Parathyroid adenoma (tissue), 2 donors: Measurements from ENCODE around the gene KCND3.

ENCODE experiments used
- H2AFZ ChIP-seq: fragments of 300-600 bp; sonication (generic); one replicate; pipeline ENCODE4 v1.7.0; 2017; ENCODE audit warnings: antibody characterized with exemption, mild to moderate bottlenecking
- H3K27ac ChIP-seq: fragments of 300-600 bp; sonication (generic); one replicate; pipeline ENCODE4 v1.7.0; 2017
- H3K27me3 ChIP-seq: fragments of 300-600 bp; sonication (generic); one replicate; pipeline ENCODE4 v1.7.0; 2017; ENCODE audit warnings: low read length; ENCODE audit not compliant: control insufficient read depth, insufficient read depth
- H3K36me3 ChIP-seq: fragments of 300-600 bp; sonication (generic); one replicate; pipeline ENCODE4 v1.7.0; 2017; ENCODE audit warnings: low read length; ENCODE audit not compliant: control insufficient read depth, insufficient read depth
- H3K4me1 ChIP-seq: fragments of 300-600 bp; sonication (generic); one replicate; pipeline ENCODE4 v1.7.0; 2017; ENCODE audit warnings: control low read depth
- H3K4me2 ChIP-seq: fragments of 300-600 bp; sonication (generic); one replicate; pipeline ENCODE4 v1.7.0; 2017; ENCODE audit warnings: low read length
- H3K4me3 ChIP-seq: fragments of 300-600 bp; sonication (generic); one replicate; pipeline ENCODE4 v1.7.0; 2017; ENCODE audit warnings: low read depth, low read length
- H3K79me2 ChIP-seq: fragments of 300-600 bp; sonication (generic); one replicate; pipeline ENCODE4 v1.7.0; 2017; ENCODE audit warnings: control low read depth
- H3K9ac ChIP-seq: fragments of 300-600 bp; sonication (generic); one replicate; pipeline ENCODE4 v1.7.0; 2017; ENCODE audit warnings: mild to moderate bottlenecking
- H3K9me3 ChIP-seq: fragments of 300-600 bp; sonication (generic); one replicate; pipeline ENCODE4 v1.7.0; 2017; ENCODE audit warnings: low read length; ENCODE audit not compliant: control insufficient read depth
- CTCF ChIP-seq: fragments of 300-600 bp; sonication (generic); IDR thresholded peaks from one replicate; pipeline ENCODE4 v1.7.0; 2017; ENCODE audit warnings: antibody characterized with exemption, mild to moderate bottlenecking
- donor health status: primary hyperparathyroidism.

KCND3 gene

GRCh38 chr1:112011202-112011601, 21.7 kb upstream of the KCND3 start:
- Histone ChIP-seq H3K4me1 (no peaks in the 10 kb centered on the region), H3K4me2 (no peak overlapping the region), H2AFZ (no peak overlapping the region), H3K27ac (no peak overlapping the region), H3K4me3 (no peak overlapping the region), H3K79me2 (no peaks in the 10 kb centered on the region), H3K9ac (no peak overlapping the region), H3K9me3 (no peaks in the 10 kb centered on the region), H3K27me3 (no peaks in the 10 kb centered on the region), H3K36me3 (no peaks in the 10 kb centered on the region)
- TF ChIP-seq CTCF, result no peak

DNA sequence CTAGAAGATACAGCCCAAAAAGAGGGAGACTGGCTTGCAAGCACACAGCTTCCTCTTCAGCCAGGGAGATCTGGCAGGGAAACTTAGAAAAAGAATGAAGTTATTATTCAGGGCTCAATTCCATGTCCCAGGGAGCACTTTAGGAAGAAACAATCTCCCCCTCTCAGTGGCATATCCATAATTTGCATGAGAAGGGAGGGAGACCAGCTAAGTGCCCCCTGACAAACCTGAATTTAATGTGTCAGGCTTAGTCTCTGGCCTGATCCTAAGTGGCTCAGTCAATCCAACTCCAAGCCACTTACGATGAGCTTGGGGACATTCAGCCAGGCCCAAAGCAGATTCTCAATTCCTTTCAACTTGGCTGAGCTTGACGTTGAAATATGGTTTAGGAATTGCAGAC, 17.7 kb upstream of the KCND3 start:
- Histone ChIP-seq H3K27me3 (no peaks in the 10 kb centered on the region), H2AFZ (no peak overlapping the region), H3K4me3 (no peak overlapping the region), H3K27ac (no peak overlapping the region), H3K4me2 (no peak overlapping the region), H3K36me3 (no peaks in the 10 kb centered on the region), H3K4me1 (no peaks in the 10 kb centered on the region), H3K9ac (no peak overlapping the region), H3K9me3 (no peaks in the 10 kb centered on the region), H3K79me2 (no peaks in the 10 kb centered on the region)
- no peak for TF ChIP-seq CTCF

DNA sequence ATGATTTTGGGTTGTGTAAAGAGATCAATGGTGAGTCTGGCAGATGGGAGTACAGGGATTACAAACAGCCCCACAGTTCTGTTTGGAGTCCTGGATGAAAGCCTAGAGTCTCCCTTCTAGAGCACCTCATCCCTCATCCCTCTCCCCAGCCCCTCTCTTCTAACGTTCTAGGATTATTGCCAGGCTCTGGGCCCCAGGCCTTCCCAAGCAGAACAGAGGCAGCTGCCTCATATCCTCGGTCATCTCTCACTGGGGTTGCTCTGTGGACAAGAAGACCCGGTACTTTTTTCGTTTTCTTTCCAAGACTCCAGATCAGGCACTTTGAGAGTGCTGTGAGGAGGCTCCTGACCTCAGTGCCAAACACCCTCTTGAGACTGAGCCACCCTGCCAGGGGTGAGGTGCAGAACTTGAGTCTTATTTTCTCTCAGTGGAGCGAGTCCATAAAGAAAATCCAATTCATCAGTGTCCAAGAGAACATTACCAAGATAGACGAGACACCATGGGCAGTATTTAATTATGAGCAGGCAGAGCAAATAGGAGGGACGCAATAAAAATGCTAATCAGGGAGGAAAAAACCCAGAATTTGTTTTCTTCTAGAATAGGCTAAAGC, 17.1 kb upstream of the KCND3 start:
- no peak overlapping the region for H3K4me3 ChIP-seq
- no peaks in the 10 kb centered on the region for H3K36me3 ChIP-seq
- H3K4me2 ChIP-seq, result no peak overlapping the region
- no peak for TF ChIP-seq CTCF
- no peak overlapping the region for H2AFZ ChIP-seq
- H3K27me3 ChIP-seq, result no peaks in the 10 kb centered on the region
- H3K9ac ChIP-seq, result no peak overlapping the region
- no peaks in the 10 kb centered on the region for H3K79me2 ChIP-seq
- H3K4me1 ChIP-seq, result no peaks in the 10 kb centered on the region
- H3K9me3 ChIP-seq, result no peaks in the 10 kb centered on the region
- H3K27ac ChIP-seq, result no peak overlapping the region

- no peak overlapping the region for H2AFZ ChIP-seq
- H3K79me2 ChIP-seq, result no peaks in the 10 kb centered on the region
- no peak overlapping the region for H3K27ac ChIP-seq
- H3K4me1 ChIP-seq, result no peaks in the 10 kb centered on the region
- H3K9ac ChIP-seq, result no peak overlapping the region
- no peaks in the 10 kb centered on the region for H3K27me3 ChIP-seq
- no peak for TF ChIP-seq CTCF
- H3K36me3 ChIP-seq, result no peaks in the 10 kb centered on the region
- no peak overlapping the region for H3K4me2 ChIP-seq
- H3K9me3 ChIP-seq, result no peaks in the 10 kb centered on the region
- no peak overlapping the region for H3K4me3 ChIP-seq
These were observed 14.6 kb upstream of the KCND3 start for GRCh38 chr1:112004076-112004475.

DNA sequence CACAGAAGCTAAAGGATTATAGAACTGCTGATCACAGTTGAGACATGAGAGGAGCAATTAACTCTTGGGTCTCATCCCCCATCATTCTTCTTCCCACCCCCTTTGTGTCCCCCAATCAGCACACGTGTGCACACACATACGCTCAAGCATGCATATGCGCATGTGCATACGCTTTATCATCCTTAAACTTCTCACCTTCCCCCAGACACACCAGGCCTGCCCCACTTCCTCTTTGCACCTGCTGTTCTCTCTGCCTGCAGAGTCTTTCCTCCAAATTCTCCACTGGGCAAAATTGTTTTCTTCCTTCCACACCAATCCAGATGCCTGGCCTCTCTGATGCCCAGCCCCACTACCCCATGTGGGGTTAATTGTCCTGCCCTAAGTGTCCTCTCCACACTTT, 13.0 kb upstream of the KCND3 start:
- TF ChIP-seq CTCF, result no peak
- H3K4me1 ChIP-seq, result no peaks in the 10 kb centered on the region
- H3K36me3 ChIP-seq, result no peaks in the 10 kb centered on the region
- no peaks in the 10 kb centered on the region for H3K79me2 ChIP-seq
- H3K27ac ChIP-seq, result no peak overlapping the region
- H3K4me3 ChIP-seq, result no peak overlapping the region
- no peaks in the 10 kb centered on the region for H3K27me3 ChIP-seq
- no peak overlapping the region for H2AFZ ChIP-seq
- no peak overlapping the region for H3K9ac ChIP-seq
- H3K9me3 ChIP-seq, result no peaks in the 10 kb centered on the region
- no peak overlapping the region for H3K4me2 ChIP-seq
